Measurements from ENCODE around the gene TMEM38A. TPM values are rescaled to one million over a fixed set of nuclear protein-coding genes. Genes with fewer than 3 reads are reported as not detected.
A peak's percentile ranks its signal among the peaks of the same experiment; 100 is the strongest.
"Not testable (repeated sequence)": the region's sequence is repeated elsewhere in the genome, so short reads cannot be mapped to it uniquely, and the experiment has no call there.

TMEM38A gene
- total RNA-seq, 2 experiments from 2014 or later, result 1.1 to 1.7 TPM

- Mint-ChIP-seq H3K4me3 (no peak overlapping the region), H3K4me1 (no peaks in the 10 kb centered on the region)
Measured at GRCh38 chr19:16698914-16699313, 38.0 kb downstream of the TMEM38A start.

GRCh38 chr19:16702123-16702522, 41.2 kb downstream of the TMEM38A start:
- CTCF ChIA-PET, result no interaction called here
- POLR2A ChIA-PET, result no interaction called here

More at GRCh38 chr19:16698914-16699313, 38.0 kb downstream of the TMEM38A start:
- CTCF ChIA-PET, result no interaction called here
- H3K36me3 Mint-ChIP-seq (ENCODE audit: low read depth), result no peaks in the 10 kb centered on the region
- no peaks in the 10 kb centered on the region for H3K9me3 Mint-ChIP-seq
- POLR2A ChIA-PET, result no interaction called here
- DNase-seq, result no peak
- no peak overlapping the region for H3K27ac Mint-ChIP-seq
- peaks cover 2% of the 10 kb centered on the region for H3K27me3 Mint-ChIP-seq

GRCh38 chr19:16703677-16704076, 42.7 kb downstream of the TMEM38A start:
- no peak for DNase-seq
- H3K36me3 Mint-ChIP-seq (ENCODE audit: low read depth), result no peaks in the 10 kb centered on the region
- H3K9me3 Mint-ChIP-seq, result no peaks in the 10 kb centered on the region
- H3K4me3 Mint-ChIP-seq, result no peak overlapping the region
- H3K27ac Mint-ChIP-seq, result no peak overlapping the region
- ChIA-PET CTCF (no interaction called here), POLR2A (no interaction called here)
- H3K4me1 Mint-ChIP-seq, result no peaks in the 10 kb centered on the region
- no peaks in the 10 kb centered on the region for H3K27me3 Mint-ChIP-seq

More at GRCh38 chr19:16702123-16702522, 41.2 kb downstream of the TMEM38A start:
- H3K36me3 Mint-ChIP-seq (ENCODE audit: low read depth), result no peaks in the 10 kb centered on the region
- no peak overlapping the region for H3K4me3 Mint-ChIP-seq
- DNase-seq, result no peak
- no peaks in the 10 kb centered on the region for H3K9me3 Mint-ChIP-seq
- no peak overlapping the region for H3K27ac Mint-ChIP-seq
- H3K27me3 Mint-ChIP-seq, result peaks cover 2% of the 10 kb centered on the region
- no peaks in the 10 kb centered on the region for H3K4me1 Mint-ChIP-seq

GRCh38 chr19:16710870-16711269, 49.9 kb downstream of the TMEM38A start:
- H3K36me3 Mint-ChIP-seq (ENCODE audit: low read depth); H3K4me3 Mint-ChIP-seq; H3K27ac Mint-ChIP-seq; H3K9me3 Mint-ChIP-seq; DNase-seq; CTCF ChIA-PET; H3K27me3 Mint-ChIP-seq; H3K4me1 Mint-ChIP-seq; POLR2A ChIA-PET: not testable (repeated sequence)

- H3K27ac Mint-ChIP-seq; H3K36me3 Mint-ChIP-seq (ENCODE audit: low read depth); H3K27me3 Mint-ChIP-seq; POLR2A ChIA-PET; DNase-seq; H3K4me1 Mint-ChIP-seq; H3K9me3 Mint-ChIP-seq; H3K4me3 Mint-ChIP-seq: not testable (repeated sequence)
- CTCF ChIA-PET, result interaction anchor here (0.6 kb wide), 1 partner anchor 316 kb away, joined by 4 read pairs; no protein-coding TSS in a partner anchor
Measured at GRCh38 chr19:16712295-16712694, 51.4 kb downstream of the TMEM38A start.

- Mint-ChIP-seq H3K4me3 (no peak overlapping the region), H3K27ac (no peak overlapping the region)
Measured at GRCh38 chr19:16714702-16715287, 53.9 kb downstream of the TMEM38A start.

GRCh38 chr19:16715611-16716010, 54.7 kb downstream of the TMEM38A start:
- H3K27me3 Mint-ChIP-seq, result no peaks in the 10 kb centered on the region
- no peaks in the 10 kb centered on the region for H3K9me3 Mint-ChIP-seq
- ChIA-PET CTCF (interaction anchor here (1.4 kb wide), 1 partner anchor 53 kb away, joined by 3 read pairs; no protein-coding TSS in a partner anchor), POLR2A (no interaction called here)
- no peaks in the 10 kb centered on the region for H3K36me3 Mint-ChIP-seq (ENCODE audit: low read depth)
- no peak overlapping the region for H3K4me3 Mint-ChIP-seq
- no peaks in the 10 kb centered on the region for H3K4me1 Mint-ChIP-seq
- no peak overlapping the region for H3K27ac Mint-ChIP-seq
- DNase-seq, result no peak

More at GRCh38 chr19:16714702-16715287, 53.9 kb downstream of the TMEM38A start:
- Mint-ChIP-seq H3K4me1 (no peaks in the 10 kb centered on the region), H3K9me3 (no peaks in the 10 kb centered on the region), H3K27me3 (no peaks in the 10 kb centered on the region), H3K36me3 (ENCODE audit: low read depth) (no peaks in the 10 kb centered on the region)
- peak; percentile 48 for DNase-seq
- POLR2A ChIA-PET, result no interaction called here
- CTCF ChIA-PET, result interaction anchor here (0.6 to 1.4 kb wide), 9 partner anchors 9 to 1588 kb away, joined by 3 to 4 read pairs (median 3); partner anchors contain the start of genes SIN3B and SMIM7

- no peak for DNase-seq
- Mint-ChIP-seq H3K27me3 (no peaks in the 10 kb centered on the region), H3K4me3 (no peak overlapping the region), H3K36me3 (ENCODE audit: low read depth) (no peaks in the 10 kb centered on the region), H3K9me3 (no peaks in the 10 kb centered on the region), H3K4me1 (no peaks in the 10 kb centered on the region), H3K27ac (no peak overlapping the region)
- ChIA-PET CTCF (interaction anchor here (0.7 kb wide), 1 partner anchor 59 kb away, joined by 3 read pairs; no protein-coding TSS in a partner anchor), POLR2A (no interaction called here)
Measured at GRCh38 chr19:16721051-16721450, 60.1 kb downstream of the TMEM38A start.

- ChIA-PET CTCF (no interaction called here), POLR2A (no interaction called here)
- no peak overlapping the region for H3K4me3 Mint-ChIP-seq
- H3K27ac Mint-ChIP-seq, result no peak overlapping the region
- no peaks in the 10 kb centered on the region for H3K36me3 Mint-ChIP-seq (ENCODE audit: low read depth)
- no peak for DNase-seq
- H3K9me3 Mint-ChIP-seq, result no peaks in the 10 kb centered on the region
- no peaks in the 10 kb centered on the region for H3K4me1 Mint-ChIP-seq
- H3K27me3 Mint-ChIP-seq, result no peaks in the 10 kb centered on the region
Measured at GRCh38 chr19:16722591-16722990, 61.7 kb downstream of the TMEM38A start.

- no peak for DNase-seq
- no peak overlapping the region for H3K27ac Mint-ChIP-seq
- no peaks in the 10 kb centered on the region for H3K27me3 Mint-ChIP-seq
- ChIA-PET CTCF (no interaction called here), POLR2A (no interaction called here)
- H3K9me3 Mint-ChIP-seq, result no peaks in the 10 kb centered on the region
- H3K4me1 Mint-ChIP-seq, result no peaks in the 10 kb centered on the region
- no peak overlapping the region for H3K4me3 Mint-ChIP-seq
- no peaks in the 10 kb centered on the region for H3K36me3 Mint-ChIP-seq (ENCODE audit: low read depth)
Measured at GRCh38 chr19:16726916-16727315, 66.0 kb downstream of the TMEM38A start.

- H3K27ac Mint-ChIP-seq; H3K4me3 Mint-ChIP-seq; DNase-seq; H3K9me3 Mint-ChIP-seq; H3K27me3 Mint-ChIP-seq; H3K36me3 Mint-ChIP-seq (ENCODE audit: low read depth); H3K4me1 Mint-ChIP-seq; POLR2A ChIA-PET: not testable (repeated sequence)
- CTCF ChIA-PET, result interaction anchor here (0.6 to 0.7 kb wide), 2 partner anchors 31 to 210 kb away, joined by 3 to 4 read pairs; no protein-coding TSS in a partner anchor
Measured at GRCh38 chr19:16735650-16736266, 74.8 kb downstream of the TMEM38A start.

GRCh38 chr19:16736709-16737108, 75.8 kb downstream of the TMEM38A start:
- POLR2A ChIA-PET, result no interaction called here
- CTCF ChIA-PET, result interaction anchor here (0.6 kb wide), 1 partner anchor 40 kb away, joined by 3 read pairs; no protein-coding TSS in a partner anchor
- no peaks in the 10 kb centered on the region for H3K36me3 Mint-ChIP-seq (ENCODE audit: low read depth)
- no peak for DNase-seq
- no peak overlapping the region for H3K4me3 Mint-ChIP-seq
- H3K4me1 Mint-ChIP-seq, result no peaks in the 10 kb centered on the region
- H3K27ac Mint-ChIP-seq, result no peak overlapping the region
- no peaks in the 10 kb centered on the region for H3K9me3 Mint-ChIP-seq
- peaks cover 5% of the 10 kb centered on the region for H3K27me3 Mint-ChIP-seq

GRCh38 chr19:16737911-16738310, 77.0 kb downstream of the TMEM38A start:
- H3K36me3 Mint-ChIP-seq (ENCODE audit: low read depth), result no peaks in the 10 kb centered on the region
- peaks cover 3% of the 10 kb centered on the region for H3K27me3 Mint-ChIP-seq
- no peak overlapping the region for H3K27ac Mint-ChIP-seq
- H3K4me3 Mint-ChIP-seq, result no peak overlapping the region
- ChIA-PET POLR2A (no interaction called here), CTCF (no interaction called here)
- no peak for DNase-seq
- no peaks in the 10 kb centered on the region for H3K4me1 Mint-ChIP-seq
- no peaks in the 10 kb centered on the region for H3K9me3 Mint-ChIP-seq

- CTCF ChIA-PET, result interaction anchor here (0.7 kb wide), 1 partner anchor 206 kb away, joined by 6 read pairs; no protein-coding TSS in a partner anchor
Measured at GRCh38 chr19:16739546-16739945, 78.6 kb downstream of the TMEM38A start.

More at GRCh38 chr19:16739546-16739945, 78.6 kb downstream of the TMEM38A start:
- peaks cover 2% of the 10 kb centered on the region for H3K27me3 Mint-ChIP-seq
- POLR2A ChIA-PET, result no interaction called here
- no peaks in the 10 kb centered on the region for H3K36me3 Mint-ChIP-seq (ENCODE audit: low read depth)
- H3K27ac Mint-ChIP-seq, result no peak overlapping the region
- DNase-seq, result no peak
- H3K4me3 Mint-ChIP-seq, result no peak overlapping the region
- no peaks in the 10 kb centered on the region for H3K4me1 Mint-ChIP-seq
- H3K9me3 Mint-ChIP-seq, result no peaks in the 10 kb centered on the region
